Skeletal muscle cell (primary cell): ENCODE measurements around the gene NPDC1.
A peak's percentile ranks its signal among the peaks of the same experiment; 100 is the strongest.

Source experiments
- DNase-seq: peaks from one replicate; pipeline ENCODE4 v3.0.0-alpha.2; 2010; ENCODE audit warnings: low read depth
- H3K4me3 ChIP-seq: 2 replicates; pipeline ENCODE4 v1.5.1; 2011; ENCODE audit warnings: low read depth, mild to moderate bottlenecking, control low read depth, low read length, moderate library complexity

NPDC1 gene

DNA sequence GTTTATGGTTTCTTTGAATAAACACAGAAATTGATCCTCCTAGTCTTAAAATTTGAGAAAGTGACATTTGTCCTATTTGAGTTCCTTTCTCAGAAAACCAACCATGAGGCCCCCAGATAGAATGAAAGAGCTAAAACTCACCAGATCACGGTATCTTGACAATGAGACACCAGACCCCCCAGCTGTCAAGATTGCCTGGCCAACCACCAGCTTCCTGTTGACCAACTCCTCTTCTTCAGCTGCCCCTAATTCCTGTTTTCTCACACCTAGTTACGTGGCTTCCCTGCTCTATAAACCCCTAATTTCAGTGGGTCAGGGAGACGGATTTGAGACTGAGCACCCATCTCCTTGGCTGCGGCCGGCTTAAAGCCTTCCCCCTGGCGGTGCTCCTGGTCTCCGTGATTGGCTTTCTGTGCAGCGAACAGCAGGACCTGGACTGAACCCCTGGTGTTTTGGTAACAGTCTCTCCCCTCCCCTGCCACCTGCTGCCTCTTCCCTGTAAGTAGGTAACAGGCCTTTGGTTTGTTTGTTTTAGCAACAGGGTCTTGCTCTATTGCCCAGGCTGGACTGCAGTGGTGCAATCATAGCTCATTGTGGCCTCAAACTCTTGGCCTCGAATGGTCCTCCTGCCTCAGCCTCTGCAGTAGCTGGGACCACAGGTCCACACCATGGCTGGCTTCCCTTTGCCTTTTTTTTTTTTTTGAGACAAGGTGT is 12.7 kb upstream of the NPDC1 start:
- no peak overlapping the region for H3K4me3 ChIP-seq
- DNase-seq = no peak

DNA sequence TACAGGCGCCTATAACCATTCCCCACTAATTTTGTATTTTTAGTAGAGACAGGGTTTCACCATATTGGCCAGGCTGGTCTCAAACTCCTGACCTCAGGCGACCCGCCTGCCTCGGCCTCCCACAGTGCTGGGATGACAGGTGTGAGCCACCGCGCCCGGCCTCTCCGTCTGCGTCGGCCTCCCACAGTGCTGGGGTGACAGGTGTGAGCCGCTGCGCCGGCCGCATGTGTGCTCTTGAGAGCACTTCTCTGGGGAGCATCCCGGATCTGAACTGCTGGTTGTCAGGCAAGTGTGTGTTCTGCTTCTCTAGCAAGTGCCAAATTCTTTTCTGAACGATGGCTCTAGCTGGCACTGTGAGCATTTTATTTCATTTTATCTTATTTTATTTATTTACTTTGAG is 11.6 kb upstream of the NPDC1 start:
- DNase-seq = no peak
- no peak overlapping the region for H3K4me3 ChIP-seq

- no peak overlapping the region for H3K4me3 ChIP-seq
- no peak for DNase-seq
Observed at GRCh38 chr9:137056739-137057415, 10.9 kb upstream of the NPDC1 start.

DNA sequence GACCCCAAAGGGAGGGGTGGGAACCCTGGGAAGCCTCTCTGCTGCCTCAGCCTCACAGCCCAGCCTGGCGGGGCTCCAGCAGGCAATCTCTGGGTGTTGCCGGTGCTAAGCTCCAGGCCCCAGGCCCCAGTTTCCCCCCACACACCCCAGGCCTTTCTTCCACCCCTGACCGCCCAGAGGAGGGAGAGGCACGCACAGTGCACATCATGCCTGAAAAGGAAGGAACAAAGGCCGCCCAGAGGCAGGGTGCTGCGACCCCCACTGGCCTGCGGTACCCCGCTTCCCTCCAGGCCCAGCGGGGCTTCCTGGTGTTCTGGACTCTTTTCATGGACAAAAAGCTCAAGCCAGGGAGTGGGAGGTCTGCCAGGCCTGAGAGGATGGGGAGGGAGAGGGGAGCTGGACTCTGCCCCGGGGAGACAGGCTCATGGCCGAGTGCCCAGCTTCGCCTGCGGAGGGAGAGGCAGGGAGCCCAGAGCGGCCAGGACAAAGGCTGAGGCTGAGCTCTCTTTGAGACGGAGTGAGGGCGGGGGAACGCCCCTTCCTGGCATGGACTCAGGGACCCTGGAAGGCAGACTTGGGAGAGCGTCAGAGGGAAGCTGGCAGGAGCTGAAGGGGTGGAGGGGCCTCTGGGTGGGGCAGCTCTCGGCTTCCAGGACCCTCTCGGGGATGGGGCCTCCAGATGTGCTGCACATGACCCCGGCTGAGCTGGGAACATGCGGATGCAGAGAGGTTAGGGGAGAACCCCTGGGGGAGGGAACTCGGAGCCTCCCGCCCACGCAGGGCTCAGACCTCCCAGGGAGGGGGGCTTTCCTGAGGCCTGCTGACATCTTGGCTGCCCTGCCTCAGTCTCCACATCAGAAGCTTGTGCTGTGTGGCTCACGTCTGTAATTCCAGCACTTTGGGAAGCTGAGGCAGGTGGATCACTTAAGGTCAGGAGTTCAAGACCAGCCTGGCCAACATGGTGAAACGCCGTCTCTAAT is 9.7 kb upstream of the NPDC1 start:
- peak; percentile 39 for DNase-seq
- no peak overlapping the region for H3K4me3 ChIP-seq

- no peak for DNase-seq
- no peak overlapping the region for H3K4me3 ChIP-seq
Observed at GRCh38 chr9:137054932-137055384, 9.0 kb upstream of the NPDC1 start.

DNA sequence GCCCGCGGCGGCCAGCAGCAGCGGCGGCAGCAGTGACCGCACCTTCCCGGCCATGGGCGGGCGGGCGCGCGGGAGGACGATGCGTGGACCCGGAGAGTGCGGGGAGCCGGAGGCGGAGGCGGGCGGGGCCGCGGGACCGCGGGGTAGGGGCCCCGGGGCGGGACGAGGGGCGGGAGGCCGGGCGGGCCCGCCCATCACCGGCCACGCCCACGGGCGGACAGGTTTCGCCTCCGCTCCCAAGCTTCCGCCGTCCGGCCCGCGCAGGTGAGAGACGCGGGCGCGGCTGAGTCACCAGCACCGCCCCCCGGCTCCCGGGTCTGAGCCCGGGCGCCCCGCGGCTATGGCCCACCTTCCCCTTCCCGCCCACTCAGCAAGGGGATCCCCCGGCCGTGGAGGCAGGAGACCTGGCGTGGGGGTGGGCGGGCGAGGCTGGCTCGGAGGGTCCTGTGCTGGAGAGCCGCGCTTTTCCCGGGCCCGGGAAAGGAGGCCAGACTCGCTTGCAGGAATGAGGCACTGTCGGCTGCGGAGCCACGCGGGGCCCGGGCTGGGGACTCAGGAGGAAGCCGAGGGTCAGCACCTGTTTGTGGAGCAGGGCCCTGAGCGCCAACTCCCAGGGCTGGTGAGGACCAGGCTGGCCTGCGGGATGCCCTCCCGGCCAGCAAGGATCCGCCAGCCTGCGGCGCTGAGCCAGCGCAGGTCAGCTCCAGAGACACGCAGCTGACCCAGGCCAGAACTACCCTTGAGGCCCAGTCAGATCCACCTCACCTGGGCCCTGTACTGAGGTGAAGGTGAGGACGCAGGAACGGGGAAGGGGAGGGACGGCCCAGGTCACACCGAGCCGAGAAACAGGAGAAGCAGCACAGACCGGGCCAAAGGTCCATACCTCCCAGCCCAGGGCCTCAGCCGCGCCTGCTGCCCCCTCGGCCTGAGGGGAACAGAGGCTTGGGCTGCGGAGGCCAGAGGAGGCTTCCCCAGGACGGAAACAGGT is 8.3 kb upstream of the NPDC1 start, which contains the start of gene ENTPD2:
Gene ENTPD2, minus strand, starts transcription at position 118 of the 988 bp plus-strand sequence. Its CDS starts 64 bp downstream, at position 54.
- H3K4me3 ChIP-seq = no peak within 1 kb of the TSS
- DNase-seq = no peak

- H3K4me3 ChIP-seq = no peak overlapping the region
Observed at GRCh38 chr9:137052998-137053943, 7.3 kb upstream of the NPDC1 start.

DNA sequence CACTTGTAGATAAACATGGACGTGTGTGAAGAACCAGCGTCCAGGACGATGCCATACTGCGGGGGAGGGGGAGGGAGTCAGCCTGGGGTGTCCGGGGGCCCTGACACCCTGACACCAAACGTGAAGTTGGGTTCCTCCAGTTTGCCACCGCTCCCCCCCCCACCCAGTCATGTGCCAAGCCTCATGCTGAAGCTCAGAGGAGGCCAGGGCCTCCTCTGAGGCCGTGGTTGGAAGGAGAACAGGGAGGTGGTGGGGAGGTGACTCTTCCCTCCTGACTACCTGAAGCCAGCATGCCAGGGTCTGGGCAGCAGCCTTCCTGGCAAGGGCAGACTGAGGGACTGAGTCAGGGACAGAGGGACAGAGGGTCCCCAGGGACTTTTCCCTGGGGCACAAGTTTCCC is 6.3 kb upstream of the NPDC1 start:
- H3K4me3 ChIP-seq = no peak overlapping the region
- no peak for DNase-seq

More at GRCh38 chr9:137052998-137053943, 7.3 kb upstream of the NPDC1 start:
- no peak for DNase-seq

- DNase-seq = no peak
- no peak overlapping the region for H3K4me3 ChIP-seq
Observed at GRCh38 chr9:137051145-137051724, 5.3 kb upstream of the NPDC1 start.

- no peak for DNase-seq
- no peak overlapping the region for H3K4me3 ChIP-seq
Observed at GRCh38 chr9:137050570-137050969, 4.6 kb upstream of the NPDC1 start.

GRCh38 chr9:137049544-137050449 is 3.8 kb upstream of the NPDC1 start:
- H3K4me3 ChIP-seq = no peak overlapping the region

DNA sequence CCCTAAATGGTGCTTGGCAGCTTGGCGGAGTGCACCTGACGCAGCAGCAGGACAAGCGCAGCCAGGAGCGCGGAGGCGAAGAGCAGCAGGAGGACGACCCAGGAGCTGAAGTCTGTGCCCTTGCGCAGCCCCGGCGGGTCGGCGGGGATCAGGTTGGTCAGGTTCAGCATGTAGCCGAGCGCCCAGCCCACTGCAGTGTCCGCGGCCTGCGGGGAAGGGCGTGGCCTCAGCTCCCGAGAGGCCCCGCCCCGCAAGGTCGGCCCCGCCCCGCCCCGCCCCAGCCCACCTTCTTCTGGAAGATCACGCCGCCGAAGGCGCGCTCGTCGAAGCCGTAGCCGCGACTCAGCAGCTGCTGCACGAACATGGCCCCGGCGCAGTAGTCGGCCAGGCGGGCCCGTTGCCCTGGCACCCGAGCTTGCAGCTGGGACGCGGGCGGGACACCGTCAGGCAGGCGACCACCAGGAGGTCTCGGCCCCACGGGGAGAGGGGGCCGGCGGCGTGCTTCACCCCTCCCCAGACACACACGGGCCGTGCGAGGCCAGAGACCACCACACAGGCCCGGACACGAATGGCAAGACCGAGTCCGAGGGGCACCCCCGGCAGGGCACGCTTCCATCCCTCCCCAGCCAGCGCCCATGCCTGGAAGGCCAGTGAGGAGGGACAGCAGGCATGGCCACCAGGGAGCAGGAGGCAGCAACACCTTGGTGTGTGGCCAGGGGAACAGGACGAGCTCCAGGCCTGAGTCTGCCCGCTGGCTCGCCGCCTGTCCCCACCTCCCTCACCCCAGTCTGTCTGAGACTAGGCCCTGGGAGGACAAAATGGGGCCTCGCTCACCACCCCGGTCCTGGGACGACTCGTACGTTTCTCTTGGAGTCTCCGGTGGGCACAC is 2.9 kb upstream of the NPDC1 start:
- DNase-seq = no peak
- no peak overlapping the region for H3K4me3 ChIP-seq

More at GRCh38 chr9:137049544-137050449, 3.8 kb upstream of the NPDC1 start:
- DNase-seq = no peak

GRCh38 chr9:137045294-137046087 is 486 bp downstream of the NPDC1 start:
- peak overlapping the region; percentile 65 for H3K4me3 ChIP-seq
- no peak for DNase-seq

GRCh38 chr9:137044502-137045177 is 1.3 kb downstream of the NPDC1 start:
- DNase-seq = no peak
- H3K4me3 ChIP-seq = peak overlapping the region; percentile 65
